ENCODE measurements around the gene FHOD3.

GRCh38 chr18:36314754-36315153 is 17.2 kb downstream of the FHOD3 start:
- TF ChIP-seq CTCF (IDR thresholded peaks at IDR 0.05) (no peak), POLR2A (IDR thresholded peaks at IDR 0.05) (no peak)
